ENCODE results near the gene TGFB3. TPM values are rescaled to one million over a fixed set of nuclear protein-coding genes. Genes with fewer than 3 reads are reported as not detected.

The TGFB3 gene
- total RNA-seq, 2 experiments from 2014 or later, result 1.1 to 5.5 TPM

- BruUV-seq (replicated peaks), result no TSS peak
- TF ChIP-seq, protein P1, sequence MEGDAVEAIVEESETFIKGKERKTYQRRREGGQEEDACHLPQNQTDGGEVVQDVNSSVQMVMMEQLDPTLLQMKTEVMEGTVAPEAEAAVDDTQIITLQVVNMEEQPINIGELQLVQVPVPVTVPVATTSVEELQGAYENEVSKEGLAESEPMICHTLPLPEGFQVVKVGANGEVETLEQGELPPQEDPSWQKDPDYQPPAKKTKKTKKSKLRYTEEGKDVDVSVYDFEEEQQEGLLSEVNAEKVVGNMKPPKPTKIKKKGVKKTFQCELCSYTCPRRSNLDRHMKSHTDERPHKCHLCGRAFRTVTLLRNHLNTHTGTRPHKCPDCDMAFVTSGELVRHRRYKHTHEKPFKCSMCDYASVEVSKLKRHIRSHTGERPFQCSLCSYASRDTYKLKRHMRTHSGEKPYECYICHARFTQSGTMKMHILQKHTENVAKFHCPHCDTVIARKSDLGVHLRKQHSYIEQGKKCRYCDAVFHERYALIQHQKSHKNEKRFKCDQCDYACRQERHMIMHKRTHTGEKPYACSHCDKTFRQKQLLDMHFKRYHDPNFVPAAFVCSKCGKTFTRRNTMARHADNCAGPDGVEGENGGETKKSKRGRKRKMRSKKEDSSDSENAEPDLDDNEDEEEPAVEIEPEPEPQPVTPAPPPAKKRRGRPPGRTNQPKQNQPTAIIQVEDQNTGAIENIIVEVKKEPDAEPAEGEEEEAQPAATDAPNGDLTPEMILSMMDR (conservative IDR thresholded peaks at IDR 0.05; ENCODE audit: low read length), result no peak
- no peak for TF ChIP-seq EZH2phosphoT487 (IDR thresholded peaks at IDR 0.05; ENCODE audit: borderline replicate concordance, low read depth, low read length)
Observed at GRCh38 chr14:76007379-76007778, 25.6 kb upstream of the TGFB3 start.

DNA sequence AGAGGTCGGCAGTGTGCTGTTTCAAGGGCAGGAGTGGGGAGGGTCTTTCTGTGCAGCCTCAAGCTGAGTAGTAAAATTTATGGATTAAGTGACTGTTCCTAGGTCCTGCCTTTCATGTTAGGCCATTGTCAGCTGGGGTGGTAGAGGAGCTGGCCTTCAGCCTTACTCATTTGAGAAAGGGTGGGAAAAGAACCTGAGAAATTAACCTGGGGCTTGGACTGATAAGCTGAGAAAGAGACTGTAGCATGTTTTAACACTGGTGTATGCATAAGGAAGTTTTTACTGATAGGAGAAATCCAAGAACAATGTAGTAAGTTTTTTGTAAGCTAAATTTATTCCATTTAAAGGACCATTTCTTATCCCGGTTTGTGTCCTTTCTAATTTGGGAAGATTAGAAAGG, 24.5 kb upstream of the TGFB3 start:
- BruUV-seq (replicated peaks), result no TSS peak
- Histone ChIP-seq H3K4me1 (ENCODE audit: insufficient read depth, low read length, poor library complexity, severe bottlenecking) (no peaks in the 10 kb centered on the region), H4K20me1 (ENCODE audit: insufficient read depth, low read length) (no peaks in the 10 kb centered on the region), H3K27ac (ENCODE audit: low read depth, low read length, poor library complexity, severe bottlenecking) (no peak overlapping the region), H3K36me3 (ENCODE audit: insufficient read depth, low read length) (no peaks in the 10 kb centered on the region; the same call in 1 of the 2 replicates), H3K9me2 (ENCODE audit: insufficient read depth, low read length) (no peaks in the 10 kb centered on the region), H3K4me3 (ENCODE audit: low read depth, low read length, poor library complexity, severe bottlenecking) (no peak overlapping the region), H3K79me2 (ENCODE audit: insufficient read depth, low read depth, low read length) (no peaks in the 10 kb centered on the region), H3K4me2 (ENCODE audit: low read length) (no peak overlapping the region), H2AFZ (ENCODE audit: low read length) (no peak overlapping the region), H3K9me3 (ENCODE audit: low read length) (peaks cover 13% of the 10 kb centered on the region; the same call in 1 of the 2 replicates)
- TF ChIP-seq, protein P1 (conservative IDR thresholded peaks at IDR 0.05; ENCODE audit: low read length), result no peak
- TF ChIP-seq EZH2phosphoT487 (IDR thresholded peaks at IDR 0.05; ENCODE audit: borderline replicate concordance, low read depth, low read length), result no peak
- POLR2A ChIA-PET, result interaction anchor here (0.6 to 1.1 kb wide), 4 partner anchors 122 to 1694 kb away, joined by 3 to 5 read pairs (median 3); no protein-coding TSS in a partner anchor
- CTCF ChIA-PET (ENCODE audit: unreplicated experiment), result no interaction called here
- intact Hi-C loops (cut with micrococcal nuclease; ENCODE audit: unreplicated experiment), result no loop called here
- DNase-seq (ENCODE audit: low spot score), result no peak

More at GRCh38 chr14:76007379-76007778, 25.6 kb upstream of the TGFB3 start:
- Histone ChIP-seq H3K36me3 (ENCODE audit: insufficient read depth, low read length) (no peaks in the 10 kb centered on the region; the same call in 1 of the 2 replicates), H3K4me1 (ENCODE audit: insufficient read depth, low read length, poor library complexity, severe bottlenecking) (no peaks in the 10 kb centered on the region), H3K4me2 (ENCODE audit: low read length) (no peak overlapping the region), H3K4me3 (ENCODE audit: low read depth, low read length, poor library complexity, severe bottlenecking) (no peak overlapping the region), H3K9me3 (ENCODE audit: low read length) (peaks cover 13% of the 10 kb centered on the region; the same call in 1 of the 2 replicates), H3K79me2 (ENCODE audit: insufficient read depth, low read depth, low read length) (no peaks in the 10 kb centered on the region), H3K27ac (ENCODE audit: low read depth, low read length, poor library complexity, severe bottlenecking) (no peak overlapping the region), H4K20me1 (ENCODE audit: insufficient read depth, low read length) (no peaks in the 10 kb centered on the region), H3K9me2 (ENCODE audit: insufficient read depth, low read length) (no peaks in the 10 kb centered on the region), H2AFZ (ENCODE audit: low read length) (no peak overlapping the region)
- intact Hi-C loops (cut with micrococcal nuclease; ENCODE audit: unreplicated experiment), result no loop called here
- ChIA-PET POLR2A (interaction anchor here (1.1 kb wide), 1 partner anchor 253 kb away, joined by 3 read pairs; no protein-coding TSS in a partner anchor), CTCF (ENCODE audit: unreplicated experiment) (no interaction called here)
- no peak for DNase-seq (ENCODE audit: low spot score)

- Histone ChIP-seq H2AFZ (ENCODE audit: low read length) (no peak overlapping the region), H3K9me2 (ENCODE audit: insufficient read depth, low read length) (no peaks in the 10 kb centered on the region), H4K20me1 (ENCODE audit: insufficient read depth, low read length) (no peaks in the 10 kb centered on the region), H3K4me1 (ENCODE audit: insufficient read depth, low read length, poor library complexity, severe bottlenecking) (no peaks in the 10 kb centered on the region), H3K79me2 (ENCODE audit: insufficient read depth, low read depth, low read length) (no peaks in the 10 kb centered on the region), H3K27ac (ENCODE audit: low read depth, low read length, poor library complexity, severe bottlenecking) (no peak overlapping the region), H3K9me3 (ENCODE audit: low read length) (peaks cover 13% of the 10 kb centered on the region; the same call in 1 of the 2 replicates), H3K4me2 (ENCODE audit: low read length) (no peak overlapping the region), H3K4me3 (ENCODE audit: low read depth, low read length, poor library complexity, severe bottlenecking) (no peak overlapping the region), H3K36me3 (ENCODE audit: insufficient read depth, low read length) (no peaks in the 10 kb centered on the region; the same call in 1 of the 2 replicates)
- intact Hi-C loops (cut with micrococcal nuclease; ENCODE audit: unreplicated experiment), result no loop called here
- CTCF ChIA-PET (ENCODE audit: unreplicated experiment), result interaction anchor here (0.6 kb wide), 1 partner anchor 93 kb away, joined by 3 read pairs; no protein-coding TSS in a partner anchor
- DNase-seq (ENCODE audit: low spot score), result no peak
- POLR2A ChIA-PET, result no interaction called here
- no TSS peak for BruUV-seq (replicated peaks)
- TF ChIP-seq EZH2phosphoT487 (IDR thresholded peaks at IDR 0.05; ENCODE audit: borderline replicate concordance, low read depth, low read length), result no peak
- TF ChIP-seq, protein P1 (conservative IDR thresholded peaks at IDR 0.05; ENCODE audit: low read length), result no peak
Observed at GRCh38 chr14:76002383-76002782, 20.6 kb upstream of the TGFB3 start.
